ENCODE results near the gene FXR2.
A peak's percentile ranks its signal among the peaks of the same experiment; 100 is the strongest.
"Not testable (repeated sequence)": the region's sequence is repeated elsewhere in the genome, so short reads cannot be mapped to it uniquely, and the experiment has no call there.

Gene FXR2

GRCh38 chr17:7627250-7628121 is 12.8 kb upstream of the FXR2 start, which contains the start of gene SAT2:
TSS of gene SAT2 (minus strand) at chr17:7627821. CDS start at chr17:7627635, 186 bp downstream.
- DNase-seq, result peak; percentile 92

- DNase-seq, result no peak
Observed at GRCh38 chr17:7626956-7627249, 12.2 kb upstream of the FXR2 start.

GRCh38 chr17:7626307-7626706 is 11.6 kb upstream of the FXR2 start:
- DNase-seq, result no peak

DNA sequence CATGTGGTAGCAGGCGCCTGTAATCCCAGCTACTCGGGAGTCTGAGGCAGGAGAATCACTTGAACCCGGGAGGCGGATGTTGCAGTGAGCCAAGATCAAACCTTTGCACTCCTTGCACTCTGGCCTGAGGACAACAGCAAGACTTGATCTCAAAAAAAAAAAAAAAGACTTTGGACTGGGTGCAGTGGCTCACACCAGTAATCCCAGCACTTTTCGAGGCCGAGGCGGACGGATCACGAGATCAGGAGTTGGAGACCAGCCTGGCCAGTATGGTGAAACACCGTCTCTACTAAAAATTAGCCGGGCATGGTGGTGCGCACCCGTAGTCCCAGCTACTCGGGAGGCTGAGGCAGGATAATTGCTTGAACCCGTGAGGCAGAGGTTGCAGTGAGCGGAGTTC is 11.1 kb upstream of the FXR2 start:
- not testable (repeated sequence) for DNase-seq

DNA sequence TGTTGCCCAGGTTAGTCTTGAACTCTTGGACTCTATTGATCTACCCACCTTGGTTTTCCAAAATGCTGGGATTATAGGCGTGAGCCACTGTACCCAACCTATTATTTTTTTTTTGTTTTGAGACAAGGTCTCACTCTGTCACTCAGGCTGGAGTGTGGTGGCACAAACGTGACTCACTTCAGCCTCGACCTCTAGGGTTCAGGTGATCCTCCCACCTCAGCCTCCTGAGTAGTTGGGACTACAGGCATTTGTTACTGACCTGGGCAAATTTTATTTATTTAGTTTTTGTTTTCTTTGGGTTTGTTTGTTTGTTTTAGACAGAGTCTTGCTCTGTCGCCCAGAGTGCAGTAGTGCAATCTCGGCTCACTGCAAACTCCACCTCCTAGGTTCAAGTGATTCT is 9.0 kb upstream of the FXR2 start:
- no peak for DNase-seq

- no peak for DNase-seq
Observed at GRCh38 chr17:7620835-7621234, 6.1 kb upstream of the FXR2 start.

GRCh38 chr17:7618608-7619007 is 3.9 kb upstream of the FXR2 start:
- no peak for DNase-seq

DNA sequence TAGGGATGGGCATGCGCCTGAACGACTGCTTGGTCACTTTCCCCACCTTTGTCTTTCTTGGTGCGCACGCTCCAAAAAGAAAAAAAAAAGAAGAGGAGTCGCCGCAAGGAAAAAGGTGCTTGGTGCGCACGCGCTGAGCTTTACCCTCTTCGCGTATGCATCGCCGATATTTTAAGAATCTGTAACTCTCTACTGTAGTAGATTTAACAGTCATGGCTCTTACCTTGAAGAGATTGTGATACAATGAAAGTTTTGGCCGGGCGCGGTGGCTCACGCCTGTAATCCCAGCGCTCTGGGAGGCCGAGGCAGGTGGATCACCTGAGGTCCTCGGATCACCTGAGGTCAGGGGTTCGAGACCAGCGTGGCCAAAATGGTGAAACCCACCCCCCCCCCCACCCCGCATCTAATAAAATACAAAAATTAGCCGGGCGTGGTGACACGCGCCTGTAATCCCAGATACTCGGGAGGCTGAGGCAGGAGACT is 609 bp upstream of the FXR2 start:
- DNase-seq, result no peak

- DNase-seq, result no peak
Observed at GRCh38 chr17:7613769-7614424, 800 bp downstream of the FXR2 start.

DNA sequence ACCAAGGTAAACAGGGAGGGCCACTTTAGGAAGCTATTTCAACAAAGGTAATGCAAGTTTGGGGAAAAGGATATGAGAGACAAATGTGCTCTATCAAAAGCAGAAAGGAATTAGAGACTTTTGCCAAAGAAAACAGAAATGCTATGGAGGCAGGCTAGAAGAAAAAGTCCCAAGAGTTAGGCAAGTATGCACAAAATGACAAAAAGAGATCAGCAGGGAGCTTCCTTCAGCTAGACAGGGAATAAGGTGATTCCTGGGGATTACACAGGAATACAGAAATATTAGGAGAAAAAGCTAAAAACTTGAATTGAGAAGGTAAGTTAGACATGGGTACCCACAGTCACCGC is 2.4 kb downstream of the FXR2 start:
- no peak for DNase-seq

DNA sequence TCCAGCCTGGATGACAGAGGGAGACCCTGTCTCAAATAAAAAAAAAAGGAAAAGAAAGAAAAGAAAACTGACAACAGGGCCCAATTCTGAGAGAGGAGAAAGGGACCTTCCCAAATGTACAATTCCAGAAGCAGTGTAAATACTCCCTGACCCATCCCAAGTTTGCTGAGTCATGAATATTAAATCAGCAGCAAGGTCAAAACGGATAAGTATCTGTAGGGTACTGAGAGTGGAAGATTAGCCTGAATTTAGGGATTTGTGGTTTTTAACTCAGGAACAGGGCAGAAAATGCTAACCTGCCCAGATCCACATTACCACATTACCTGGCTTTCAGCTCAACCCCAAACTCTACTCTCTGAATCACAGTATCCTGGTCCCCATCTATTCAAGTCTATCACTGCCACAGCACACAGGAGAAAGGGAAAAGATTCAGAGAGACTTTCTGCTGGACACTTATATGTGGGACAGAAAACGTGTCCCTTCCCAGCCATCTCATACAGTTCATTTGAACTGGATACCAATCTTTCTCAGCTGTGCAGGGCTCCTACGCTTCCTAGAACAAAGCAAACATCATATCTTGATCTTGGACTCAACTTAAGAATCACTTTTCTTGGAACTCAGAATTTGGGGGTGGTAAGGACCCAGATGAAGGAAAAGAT is 2.9 kb downstream of the FXR2 start:
- no peak for DNase-seq

GRCh38 chr17:7610641-7611040 is 4.1 kb downstream of the FXR2 start:
- no peak for DNase-seq

- no peak for DNase-seq
Observed at GRCh38 chr17:7606280-7606679, 8.4 kb downstream of the FXR2 start.

DNA sequence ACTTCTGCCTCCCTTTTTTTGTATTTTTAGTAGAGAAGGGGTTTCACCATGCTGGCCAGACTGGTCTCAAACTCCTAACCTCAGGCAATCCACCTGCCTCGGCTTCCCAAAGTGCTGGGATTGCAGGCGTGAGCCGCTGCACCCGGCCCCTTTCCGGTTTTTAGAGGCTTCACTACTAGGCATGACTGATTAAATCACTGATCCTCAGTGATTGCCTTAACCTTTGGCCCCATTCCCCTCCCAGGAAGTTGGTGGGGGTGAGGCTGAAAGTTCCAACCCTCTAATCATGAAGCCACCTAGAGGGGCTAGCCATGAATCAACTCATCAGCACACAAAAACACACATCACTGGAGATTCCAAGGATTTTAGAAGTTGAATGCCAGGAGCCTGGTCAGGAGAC is 17.1 kb downstream of the FXR2 start:
- not testable (repeated sequence) for DNase-seq

DNA sequence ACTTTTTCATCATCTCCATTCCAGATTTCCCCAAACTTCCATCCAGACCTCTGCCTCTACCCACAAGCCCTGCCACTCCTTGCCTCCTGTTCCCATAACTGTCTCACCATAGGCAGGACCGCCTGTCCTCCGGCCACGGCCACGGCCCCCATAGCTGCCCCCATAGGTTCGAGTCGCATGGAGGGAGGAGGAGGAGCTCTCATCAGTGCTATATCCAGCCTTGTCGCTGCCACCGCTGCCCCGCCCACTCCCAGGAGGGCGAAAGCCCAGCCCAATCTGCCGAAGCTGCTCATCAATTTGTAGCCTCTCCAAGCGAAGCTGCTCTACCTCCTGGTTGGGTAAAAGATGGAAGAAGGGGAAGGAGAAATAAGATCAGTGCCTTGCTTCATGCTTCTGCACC is 21.4 kb downstream of the FXR2 start:
- no peak for DNase-seq

- DNase-seq, result no peak
Observed at GRCh38 chr17:7592422-7593021, 22.2 kb downstream of the FXR2 start.

DNA sequence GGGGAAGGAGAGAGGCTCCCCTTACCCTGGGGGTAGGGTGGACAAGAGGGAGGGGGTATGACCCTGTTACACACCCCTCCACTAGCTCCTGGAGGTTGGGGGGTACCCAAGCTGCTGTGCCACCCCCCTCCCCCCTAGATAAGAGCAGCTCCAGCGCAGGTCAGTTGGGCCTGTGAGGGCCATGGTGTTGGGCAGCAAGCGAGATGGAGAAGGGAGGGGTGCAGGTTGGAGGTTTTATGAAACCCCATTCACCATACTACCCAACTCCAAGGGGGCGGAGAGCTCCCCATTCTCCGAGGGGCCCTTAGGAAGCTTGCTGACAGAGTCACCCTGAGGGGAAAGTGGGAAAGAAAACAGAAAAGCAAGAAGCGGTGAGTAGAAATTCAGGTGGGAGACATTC is 23.1 kb downstream of the FXR2 start:
- no peak for DNase-seq

GRCh38 chr17:7590743-7591142 is 24.0 kb downstream of the FXR2 start:
- DNase-seq, result peak; percentile 45

DNA sequence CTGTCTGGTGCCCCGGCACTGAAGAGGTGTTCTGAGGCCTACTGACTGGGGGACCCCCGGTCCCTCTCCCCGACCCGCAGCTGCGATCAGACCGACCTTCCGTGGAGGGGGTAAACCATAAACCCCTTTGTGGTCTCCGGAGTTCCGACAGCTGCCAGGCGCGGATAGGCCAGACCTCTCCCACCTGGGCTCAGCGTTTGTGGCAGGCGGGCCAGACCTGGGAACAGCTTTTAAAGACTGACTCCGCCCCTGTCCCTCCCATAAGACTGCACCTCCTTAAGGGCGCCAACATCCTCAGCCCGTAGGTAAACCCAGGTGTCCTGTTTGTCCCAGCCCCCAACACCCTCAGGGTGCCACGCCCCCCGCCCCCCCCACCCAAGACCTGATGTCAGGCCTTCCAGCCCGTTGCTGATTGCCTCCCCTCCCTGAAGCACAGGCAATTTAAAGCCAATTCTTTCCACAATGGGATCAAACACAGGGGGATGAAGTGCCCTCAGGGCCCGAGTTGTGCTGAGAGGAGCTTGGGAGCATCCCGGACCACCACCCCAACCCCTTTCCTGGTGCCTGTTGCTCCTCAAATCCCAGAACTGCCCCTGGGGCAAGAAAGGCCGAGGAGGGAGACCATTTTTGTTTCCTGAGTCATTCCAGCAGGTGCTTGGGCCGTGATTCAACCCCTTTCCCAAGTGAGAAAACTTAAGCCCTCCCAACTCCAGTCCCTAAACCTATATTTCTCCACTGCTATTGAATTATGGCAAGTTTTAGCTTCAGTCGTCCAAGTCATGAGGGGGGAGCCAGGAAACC is 24.6 kb downstream of the FXR2 start, which contains the start of gene SOX15:
SOX15 (minus strand) TSS at position 204 of the 801 bp plus-strand sequence. CDS start 418 bp downstream, outside the sequence.
- no peak for DNase-seq

- peak; percentile 61 for DNase-seq
Observed at GRCh38 chr17:7589204-7589868, 25.4 kb downstream of the FXR2 start.

- DNase-seq, result no peak
Observed at GRCh38 chr17:7588553-7589203, 26.0 kb downstream of the FXR2 start.

Data from amniotic stem cell (primary cell).